GM18507 (cell line): Measurements from ENCODE around the gene ARHGAP12.
"Not testable (repeated sequence)": the region's sequence is repeated elsewhere in the genome, so short reads cannot be mapped to it uniquely, and the experiment has no call there.

ENCODE experiments used
- DNase-seq: peaks from one replicate; pipeline ENCODE4 v3.0.0; 2011; ENCODE audit warnings: low read depth; ENCODE audit not compliant: insufficient read length; ENCODE audit errors: extremely low spot score
- FAIRE-seq: peaks from 2 replicates; lab custom pipeline; 2011; peaks lifted over from hg19 to GRCh38; lab: Jason Lieb, UNC

ARHGAP12 gene

GRCh38 chr10:31780717-31781116, 147.9 kb downstream of the ARHGAP12 start:
- no peak for DNase-seq
- no peak for FAIRE-seq

DNA sequence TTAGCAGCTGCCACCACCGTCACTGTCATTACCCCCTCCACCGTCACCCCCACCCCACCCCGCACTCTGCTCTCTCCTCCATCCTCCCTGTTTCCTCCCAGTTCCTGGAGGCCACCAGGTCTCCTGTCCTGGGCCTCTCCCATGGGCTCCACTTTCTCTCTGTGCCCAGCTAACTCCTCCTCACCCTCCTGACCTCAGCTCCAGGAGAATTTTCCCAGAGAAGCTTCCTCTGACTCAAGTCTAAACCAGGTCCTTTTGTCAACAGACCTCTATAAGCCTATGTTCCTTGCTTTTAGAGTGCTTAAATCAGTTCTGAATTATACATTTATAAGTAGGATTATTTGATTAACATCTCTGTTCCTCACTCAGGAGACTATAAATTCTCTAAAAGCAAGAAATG, 150.0 kb downstream of the ARHGAP12 start:
- DNase-seq (no peak), FAIRE-seq (no peak)

DNA sequence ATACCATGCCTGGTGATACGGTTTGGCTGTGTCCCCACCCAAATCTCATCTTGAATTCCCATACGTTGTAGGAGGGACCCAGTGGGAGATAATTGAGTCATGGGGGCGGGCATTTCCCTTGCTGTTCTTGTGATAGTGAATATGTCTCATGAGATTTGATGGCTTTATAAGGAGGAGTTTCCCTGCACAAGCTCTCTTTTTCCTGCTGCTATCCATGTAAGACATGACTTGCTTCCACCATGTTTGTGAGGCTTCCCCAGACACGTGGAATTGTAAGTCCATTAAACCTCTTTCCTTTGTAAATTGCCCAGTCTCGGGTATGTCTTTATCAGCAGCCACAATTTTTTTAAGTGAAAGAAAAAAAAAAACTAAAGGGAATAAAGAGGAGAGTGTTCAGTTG, 152.5 kb downstream of the ARHGAP12 start:
- no peak for FAIRE-seq

DNA sequence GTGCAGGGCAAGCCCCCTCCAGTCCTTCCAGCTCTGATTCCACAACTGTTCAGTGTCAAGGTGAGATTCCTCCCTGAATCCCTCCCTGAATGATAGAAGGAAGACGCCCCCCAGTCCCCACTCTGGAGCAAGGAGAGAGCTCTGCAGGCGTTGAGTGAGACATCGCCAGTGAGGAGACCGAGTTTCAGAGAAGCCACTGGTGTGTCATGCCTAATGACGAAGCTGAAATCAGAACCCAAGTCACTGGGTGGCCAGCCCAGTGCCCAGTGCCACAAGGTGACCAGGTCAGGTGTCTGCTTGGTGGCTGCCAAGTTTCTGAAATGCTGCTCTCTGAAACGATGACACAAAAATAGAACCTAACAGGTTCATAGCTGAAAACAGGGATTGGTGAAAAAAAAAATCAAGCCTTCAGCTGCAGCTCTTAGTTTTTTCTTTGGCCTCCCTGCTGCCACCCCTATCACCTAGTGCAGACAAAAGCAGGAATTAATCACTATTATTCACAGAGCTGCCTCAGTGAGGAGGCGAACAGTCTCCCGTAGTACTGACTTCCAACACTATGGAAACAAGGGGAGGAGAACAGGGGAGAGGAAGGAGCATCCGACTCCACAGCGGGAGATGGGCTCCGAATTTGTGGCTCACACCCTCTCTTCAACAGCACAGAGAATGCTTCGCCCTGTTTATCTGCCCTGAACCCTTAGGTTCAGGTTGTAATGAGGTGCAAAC, 153.5 kb downstream of the ARHGAP12 start:
- DNase-seq (no peak), FAIRE-seq (no peak)

More for the DNA sequence above, 152.5 kb downstream of the ARHGAP12 start:
- no peak for DNase-seq

DNA sequence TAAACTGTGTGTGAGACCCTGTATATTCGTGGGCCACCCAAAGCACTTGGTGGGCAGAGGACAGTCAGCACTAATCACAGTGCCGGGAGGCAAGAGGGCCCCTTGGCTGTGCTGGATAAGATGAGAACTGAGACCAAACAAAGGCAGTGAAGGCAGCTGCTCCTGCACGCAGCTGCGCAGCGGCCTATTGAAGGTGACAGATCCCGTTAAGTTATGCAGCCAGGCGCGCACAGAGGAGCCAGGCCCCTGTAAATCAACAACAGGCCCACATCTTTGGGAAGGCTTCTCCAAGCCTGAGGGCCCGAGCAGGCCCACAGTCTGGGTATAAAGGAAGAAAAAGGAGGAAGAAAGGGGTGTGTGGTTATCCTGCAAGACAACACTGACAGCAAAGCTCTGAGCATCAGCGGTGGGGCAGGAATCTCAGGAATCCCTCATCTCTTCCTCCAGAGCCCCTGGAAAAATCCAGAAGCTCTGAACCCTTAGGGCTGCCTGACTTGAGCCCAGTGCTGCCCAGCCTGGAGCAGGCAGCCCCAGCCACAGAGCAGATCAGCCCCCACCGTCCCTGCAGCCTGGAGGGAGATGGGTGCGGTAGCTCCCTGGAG, 154.2 kb downstream of the ARHGAP12 start:
- FAIRE-seq = no peak
- no peak for DNase-seq

DNA sequence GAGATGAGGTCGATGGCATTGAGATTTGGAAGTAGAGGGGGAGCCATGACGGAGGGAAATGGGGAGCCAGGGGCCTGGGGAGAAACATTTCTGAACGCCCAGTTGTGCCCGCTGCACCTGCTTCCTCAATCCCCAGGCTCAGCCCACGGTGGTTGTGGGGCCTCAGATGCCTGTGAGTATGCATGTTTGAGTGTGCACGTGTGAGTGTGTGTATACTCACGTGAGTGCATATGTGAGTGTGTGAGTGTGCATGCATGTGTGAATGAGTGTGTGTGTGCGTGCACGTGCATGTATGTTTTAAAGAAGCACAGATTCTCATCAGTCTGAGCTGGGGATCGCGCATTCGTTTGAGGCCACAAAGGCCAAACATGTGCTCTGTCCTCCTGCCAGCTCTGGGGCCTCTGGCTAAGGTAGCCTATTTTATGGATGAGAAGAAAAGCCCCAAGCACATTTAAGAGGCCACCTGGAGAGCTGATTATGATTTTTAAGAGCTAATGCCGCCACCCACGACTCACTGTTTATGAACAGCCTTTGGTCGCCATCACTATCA, 154.8 kb downstream of the ARHGAP12 start:
- FAIRE-seq (no peak), DNase-seq (no peak)

DNA sequence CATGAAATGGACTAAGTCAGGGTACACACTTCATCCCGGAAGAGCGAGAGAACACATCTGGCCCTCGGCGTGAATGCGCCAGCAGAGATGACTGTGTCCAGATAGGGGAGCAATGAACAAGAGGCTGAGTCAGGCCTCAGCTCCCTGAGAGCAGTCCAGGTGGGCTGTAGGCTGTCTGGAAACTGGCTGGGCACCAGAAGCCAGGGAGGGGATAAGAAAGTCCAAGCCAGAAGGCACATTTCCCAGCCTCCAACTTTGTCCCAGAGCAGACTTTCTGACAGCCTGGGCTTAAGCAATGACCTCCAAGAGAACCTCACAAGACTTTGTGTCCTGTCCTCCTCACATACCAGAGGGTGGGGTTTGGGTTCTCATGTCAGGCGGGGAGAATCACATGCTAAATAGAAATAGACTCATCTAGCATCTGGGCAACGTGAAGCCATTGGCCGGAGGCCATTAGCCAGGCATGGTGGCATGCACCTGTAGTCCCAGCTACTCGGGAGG, 157.2 kb downstream of the ARHGAP12 start:
- no peak for DNase-seq

DNA sequence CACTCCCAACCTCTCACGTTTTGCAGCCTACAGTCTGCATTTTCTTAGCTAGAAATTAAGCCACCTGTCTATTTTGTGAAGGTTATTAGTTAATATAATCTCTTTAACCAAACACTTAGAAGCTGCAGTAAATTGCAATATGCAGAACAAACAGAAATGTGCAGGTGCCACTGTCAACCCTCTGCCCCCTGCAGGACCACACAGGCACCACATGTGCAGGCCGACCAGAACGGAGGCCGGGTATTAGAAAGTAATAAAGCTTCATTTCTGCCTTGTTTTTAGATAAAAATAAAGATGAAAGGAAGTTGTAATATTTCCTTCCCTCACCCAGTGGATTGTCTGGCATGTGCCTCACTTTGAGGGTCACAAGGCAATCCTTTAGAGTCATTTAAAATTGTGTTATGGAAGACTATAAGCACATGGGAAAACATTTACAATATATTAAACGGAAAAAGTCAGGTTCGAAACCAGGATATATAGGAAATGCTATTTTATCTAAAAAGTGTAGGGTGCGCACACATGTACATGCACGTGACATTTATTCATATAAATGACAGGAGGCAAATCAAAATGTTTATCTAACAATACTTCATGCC, 158.2 kb downstream of the ARHGAP12 start:
- peak; percentile 60 for DNase-seq
- peak; percentile 85 for FAIRE-seq

More for the DNA sequence above, 157.2 kb downstream of the ARHGAP12 start:
- no peak for FAIRE-seq

- no peak for DNase-seq
- FAIRE-seq = no peak
Observed at GRCh38 chr10:31769564-31769963, 159.1 kb downstream of the ARHGAP12 start.

DNA sequence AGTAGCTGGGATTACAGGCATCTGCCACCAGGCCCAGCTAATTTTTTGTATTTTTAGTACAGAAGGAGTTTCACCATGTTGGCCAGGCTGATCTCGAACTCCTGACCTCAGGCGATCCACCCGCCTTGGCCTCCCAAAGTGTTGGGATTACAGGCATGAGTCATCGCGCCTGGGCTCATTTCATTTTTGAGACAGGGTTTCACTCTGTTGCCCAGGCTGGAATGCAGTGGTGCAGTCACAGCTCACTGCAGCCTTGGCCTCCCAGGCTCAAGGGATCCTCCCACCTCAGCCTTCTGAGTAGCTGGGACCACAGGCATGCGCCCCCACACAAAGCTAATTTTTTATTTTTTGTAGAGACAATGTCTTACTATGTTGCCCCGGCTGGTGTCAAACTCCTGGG, 159.7 kb downstream of the ARHGAP12 start:
- not testable (repeated sequence) for FAIRE-seq

GRCh38 chr10:31768467-31768866, 160.2 kb downstream of the ARHGAP12 start:
- FAIRE-seq (no peak), DNase-seq (no peak)

More for the DNA sequence above, 159.7 kb downstream of the ARHGAP12 start:
- not testable (repeated sequence) for DNase-seq

DNA sequence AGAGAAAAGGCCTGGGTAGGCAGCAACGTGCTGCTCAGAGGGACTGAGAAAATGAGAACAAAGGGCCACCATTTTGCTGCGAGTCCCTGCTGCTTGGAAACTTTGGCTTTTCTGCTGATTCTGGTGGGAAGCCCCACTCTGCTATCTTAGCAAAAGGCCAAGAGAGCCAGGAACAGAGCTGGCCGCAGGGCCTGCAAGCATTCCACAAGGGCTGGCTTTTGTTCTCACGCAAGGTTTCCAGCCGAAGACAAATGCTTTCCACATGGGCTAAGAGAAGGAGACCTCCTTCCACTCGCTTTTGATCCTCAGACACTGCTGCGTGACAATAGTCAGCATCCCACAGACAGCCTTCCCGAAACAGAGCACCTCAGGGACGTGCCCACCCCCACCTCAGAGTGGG, 163.1 kb downstream of the ARHGAP12 start:
- DNase-seq (no peak), FAIRE-seq (no peak)

DNA sequence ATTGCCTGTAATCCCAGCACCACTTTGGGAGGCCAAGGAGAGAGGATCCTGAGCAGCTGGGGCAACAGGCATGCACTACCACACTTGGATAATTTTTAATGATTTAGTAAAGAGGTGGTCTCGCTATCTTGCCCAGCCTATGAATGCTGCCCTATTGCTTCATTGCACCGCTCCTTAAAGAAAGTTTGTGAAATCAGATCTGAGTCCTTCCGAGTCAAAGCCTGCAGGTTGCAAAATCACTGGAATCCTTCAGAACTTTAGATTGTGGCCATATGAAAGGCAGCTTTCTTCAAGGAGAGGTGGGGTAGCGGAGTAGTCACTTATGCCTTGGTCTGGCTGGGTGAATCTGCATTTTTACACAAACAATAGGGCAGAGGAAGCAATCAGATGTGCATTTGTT, 166.3 kb downstream of the ARHGAP12 start:
- FAIRE-seq (no peak), DNase-seq (no peak)

DNA sequence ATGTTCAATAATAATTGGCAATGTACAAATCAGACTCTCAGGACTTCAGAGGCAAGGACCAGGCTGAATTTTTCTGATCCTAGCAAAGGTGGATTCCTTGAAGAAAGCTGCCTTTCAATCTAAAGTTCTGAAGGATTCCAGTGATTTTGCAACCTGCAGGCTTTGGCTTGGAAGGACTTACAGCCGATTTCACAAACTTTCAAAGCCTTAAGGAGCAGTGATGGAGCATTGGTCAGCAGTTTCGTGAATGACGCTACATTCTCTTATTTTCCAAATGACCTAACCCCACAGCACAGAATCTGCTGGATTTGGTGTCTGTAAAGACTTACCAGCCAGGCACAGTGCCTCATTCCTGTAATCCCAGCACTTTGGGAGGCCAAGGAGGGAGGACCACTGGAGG, 167.5 kb downstream of the ARHGAP12 start:
- DNase-seq (no peak), FAIRE-seq (no peak)

GRCh38 chr10:31760674-31761081, 168.0 kb downstream of the ARHGAP12 start:
- DNase-seq (no peak), FAIRE-seq (no peak)

DNA sequence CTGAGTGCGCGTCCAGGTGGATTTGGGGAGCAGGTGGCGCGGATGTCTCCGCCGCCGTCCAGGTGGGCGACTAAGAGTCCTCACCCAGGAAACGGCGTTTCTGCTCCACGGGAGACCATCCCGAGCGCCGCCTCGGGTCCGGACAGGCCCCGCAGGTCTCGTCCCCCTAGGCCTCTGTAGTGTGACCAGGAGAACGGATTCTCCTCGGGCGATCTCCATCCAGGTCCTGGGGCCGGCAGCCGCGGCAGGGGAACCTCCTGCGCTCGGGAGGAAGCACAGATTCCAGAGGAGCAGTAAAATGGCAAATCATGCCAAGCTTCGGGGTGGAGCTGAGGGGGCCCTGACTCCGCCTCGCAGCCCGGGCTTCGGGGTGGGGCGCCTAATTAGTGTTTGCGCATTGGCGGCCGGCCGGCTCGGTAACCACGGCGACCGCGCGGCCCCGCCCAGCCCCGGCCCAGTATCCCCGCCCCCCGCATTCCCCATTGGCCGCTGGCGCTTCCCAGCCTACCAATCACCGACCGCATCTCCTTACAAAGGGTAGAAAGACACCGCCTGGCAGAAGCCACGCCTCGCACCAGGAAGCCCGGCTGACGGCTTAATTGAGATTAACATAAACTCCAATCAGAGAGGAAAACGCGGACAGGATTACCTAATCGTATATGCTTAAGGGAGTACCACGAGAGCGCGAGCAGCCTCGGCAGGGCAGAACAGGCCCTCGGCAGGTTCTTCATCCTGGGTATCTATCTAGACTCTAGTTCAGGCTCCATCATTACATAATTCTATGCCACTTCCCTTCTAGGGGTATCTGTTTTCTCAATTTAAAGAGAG, 168.6 kb downstream of the ARHGAP12 start:
- FAIRE-seq = peak; percentile 97
- peak; percentile 97 for DNase-seq

DNA sequence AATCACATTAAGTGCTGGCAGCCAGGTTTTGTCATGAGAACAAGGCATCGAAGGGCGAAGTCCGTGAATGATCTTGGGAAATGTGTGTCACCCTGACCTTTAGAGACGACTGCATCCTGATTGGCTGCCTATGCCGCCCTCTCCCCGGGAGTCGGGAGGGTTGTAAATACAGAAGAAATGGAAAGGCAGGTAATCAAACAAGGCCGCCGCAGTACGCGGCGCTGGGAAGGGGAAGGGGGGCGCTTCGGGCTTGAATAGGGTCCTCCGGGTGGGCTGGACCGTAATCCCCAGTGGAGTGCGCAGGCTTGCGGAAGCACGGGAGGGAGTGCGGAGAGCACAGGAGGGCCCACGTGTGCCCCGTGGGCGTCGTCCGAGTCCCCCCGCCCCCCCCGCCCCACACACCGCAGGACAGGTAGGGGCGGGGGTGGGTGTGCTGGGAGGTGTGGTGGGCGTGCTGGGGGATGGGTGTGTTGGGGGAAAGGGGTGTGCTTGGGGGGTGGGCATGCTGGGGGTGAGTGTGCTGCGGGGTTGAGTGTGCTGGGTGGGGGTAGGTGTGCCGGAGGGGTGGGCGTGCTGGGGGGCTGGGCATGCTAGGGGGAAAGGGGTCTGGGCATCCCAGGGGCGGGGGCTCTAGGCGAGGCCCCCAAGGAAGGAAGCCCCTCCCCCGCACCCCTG, 169.4 kb downstream of the ARHGAP12 start:
- DNase-seq = no peak
- no peak for FAIRE-seq

GRCh38 chr10:31758495-31758894, 170.1 kb downstream of the ARHGAP12 start:
- DNase-seq (no peak), FAIRE-seq (no peak)

GRCh38 chr10:31757831-31758230, 170.8 kb downstream of the ARHGAP12 start:
- FAIRE-seq = no peak
- no peak for DNase-seq
